HG03354 (cell line): ENCODE results near the gene ASB6.

Experiments used
- ATAC-seq: cut with Tn5 transposase; IDR thresholded peaks from one replicate; pipeline ENCODE4 v1.9.1; 2021; ENCODE audit warnings: mild to moderate bottlenecking; ENCODE audit not compliant: unreplicated experiment, poor library complexity, severe bottlenecking

Gene ASB6

GRCh38 chr9:129630967-129631673, 10.8 kb downstream of the ASB6 start:
- ATAC-seq: no peak

GRCh38 chr9:129629251-129629820, 12.6 kb downstream of the ASB6 start:
- no peak for ATAC-seq

GRCh38 chr9:129628709-129629108, 13.2 kb downstream of the ASB6 start:
- ATAC-seq: no peak

- no peak for ATAC-seq
Observed at GRCh38 chr9:129627556-129628440, 14.2 kb downstream of the ASB6 start.

GRCh38 chr9:129626625-129627284, 15.2 kb downstream of the ASB6 start:
- ATAC-seq: peak; percentile 30

- ATAC-seq: peak; percentile 83
Observed at GRCh38 chr9:129626079-129626624, 15.8 kb downstream of the ASB6 start, which contains the start of gene NTMT1. Gene NTMT1, plus strand, starts transcription at chr9:129626163. Its CDS starts 6,541 bp downstream, at chr9:129632704.

GRCh38 chr9:129624947-129625346, 17.0 kb downstream of the ASB6 start:
- no peak for ATAC-seq

- ATAC-seq: no peak
Observed at GRCh38 chr9:129624168-129624759, 17.7 kb downstream of the ASB6 start.

GRCh38 chr9:129623331-129623730, 18.6 kb downstream of the ASB6 start:
- ATAC-seq: no peak

GRCh38 chr9:129620669-129621295, 21.2 kb downstream of the ASB6 start, which contains the start of gene C9orf50:
Gene C9orf50, minus strand, starts transcription at chr9:129621101. Its CDS starts 527 bp downstream, at chr9:129620574.
- ATAC-seq: no peak

GRCh38 chr9:129619787-129620668, 21.9 kb downstream of the ASB6 start:
- ATAC-seq: no peak

GRCh38 chr9:129617167-129617566, 24.8 kb downstream of the ASB6 start:
- no peak for ATAC-seq

GRCh38 chr9:129615407-129616285, 26.3 kb downstream of the ASB6 start:
- no peak for ATAC-seq

- ATAC-seq: no peak
Observed at GRCh38 chr9:129614932-129615331, 27.0 kb downstream of the ASB6 start.

GRCh38 chr9:129613520-129614175, 28.3 kb downstream of the ASB6 start:
- no peak for ATAC-seq

GRCh38 chr9:129612815-129613519, 29.0 kb downstream of the ASB6 start:
- no peak for ATAC-seq
